GM19099 (cell line): ENCODE data around the gene TMC7.

Experiments used
- POLR2A ChIP-seq: IDR thresholded peaks from 3 replicates; pipeline ENCODE4 v1.6.1; 2011; ENCODE audit warnings: low read depth; ENCODE audit not compliant: insufficient read length; ENCODE audit errors: extremely low read depth

TMC7 gene

GRCh38 chr16:18969050-18969854 is 14.5 kb upstream of the TMC7 start:
- no peak for TF ChIP-seq POLR2A

- TF ChIP-seq POLR2A: no peak
These were observed 13.9 kb upstream of the TMC7 start for GRCh38 chr16:18969855-18970240.

- TF ChIP-seq POLR2A: no peak
These were observed 8.6 kb upstream of the TMC7 start for GRCh38 chr16:18975109-18975508.

- TF ChIP-seq POLR2A: no peak
These were observed 3.8 kb upstream of the TMC7 start for GRCh38 chr16:18979936-18980335.

GRCh38 chr16:18984435-18985005 is 786 bp downstream of the TMC7 start:
- TF ChIP-seq POLR2A: no peak

GRCh38 chr16:18999045-18999393 is 15.3 kb downstream of the TMC7 start:
- no peak for TF ChIP-seq POLR2A

GRCh38 chr16:19001788-19002187 is 18.1 kb downstream of the TMC7 start:
- no peak for TF ChIP-seq POLR2A

- no peak for TF ChIP-seq POLR2A
These were observed 20.2 kb downstream of the TMC7 start for GRCh38 chr16:19003935-19004334.

- TF ChIP-seq POLR2A: no peak
These were observed 22.1 kb downstream of the TMC7 start for GRCh38 chr16:19005561-19006445.

- no peak for TF ChIP-seq POLR2A
These were observed 22.9 kb downstream of the TMC7 start for GRCh38 chr16:19006446-19007315.

GRCh38 chr16:19008245-19009169 is 24.8 kb downstream of the TMC7 start:
- TF ChIP-seq POLR2A: no peak

GRCh38 chr16:19011169-19011731 is 27.5 kb downstream of the TMC7 start:
- TF ChIP-seq POLR2A: no peak

GRCh38 chr16:19014461-19014860 is 30.7 kb downstream of the TMC7 start:
- TF ChIP-seq POLR2A: no peak
